Liver (tissue), 9 donors: ENCODE data around the gene MYLK2. TPM values are rescaled to one million over a fixed set of nuclear protein-coding genes. Genes with fewer than 3 reads are reported as not detected.

Experiments
- DNase-seq: peaks from one replicate; pipeline ENCODE4 v3.0.0-alpha.2; 2017; ENCODE audit warnings: low spot score
- H3K27ac ChIP-seq, 2 donors: one replicate each; pipeline ENCODE4 v1.7.0; 2013; ENCODE audit warnings: inconsistent platforms in 2 of 2, low read length in 2 of 2, control low read depth in 1 of 2, low read depth in 1 of 2, mild to moderate bottlenecking in 1 of 2
- H3K27me3 ChIP-seq, 4 donors: one replicate each; pipeline versions ENCODE4 v1.6.1 to v1.7.0; 2013; ENCODE audit warnings: low read length in 3 of 4, inconsistent platforms in 1 of 4, mild to moderate bottlenecking in 1 of 4, moderate library complexity in 1 of 4; ENCODE audit not compliant: control insufficient read depth in 4 of 4, insufficient read depth in 4 of 4
- H3K36me3 ChIP-seq, 4 donors: one replicate each; pipeline versions ENCODE4 v1.6.1 to v1.7.0; 2013; ENCODE audit warnings: low read length in 3 of 4, mild to moderate bottlenecking in 3 of 4, low read depth in 1 of 4, moderate library complexity in 1 of 4; ENCODE audit not compliant: control insufficient read depth in 4 of 4, insufficient read depth in 3 of 4
- H3K4me1 ChIP-seq, 4 donors: one replicate each; pipeline versions ENCODE4 v1.6.1 to v1.7.0; 2013; ENCODE audit warnings: low read length in 3 of 4, mild to moderate bottlenecking in 3 of 4, moderate library complexity in 1 of 4; ENCODE audit not compliant: control insufficient read depth in 4 of 4, insufficient read depth in 4 of 4
- H3K4me3 ChIP-seq, 3 donors: one replicate each; pipeline versions ENCODE4 v1.6.1 to v1.7.0; 2013; ENCODE audit warnings: low read length in 3 of 3, control low read depth in 1 of 3, low read depth in 1 of 3, mild to moderate bottlenecking in 1 of 3
- H3K9ac ChIP-seq, 2 donors: one replicate each; pipeline ENCODE4 v1.7.0; 2013; ENCODE audit warnings: low read length in 2 of 2, mild to moderate bottlenecking in 2 of 2, moderate library complexity in 2 of 2, control low read depth in 1 of 2, low read depth in 1 of 2
- H3K9me3 ChIP-seq, 4 donors: one replicate each; pipeline versions ENCODE4 v1.6.1 to v1.7.0; 2013; ENCODE audit warnings: low read length in 3 of 4; ENCODE audit not compliant: control insufficient read depth in 4 of 4
- EGR1 ChIP-seq, 2 donors: IDR thresholded peaks; 2 replicates each; pipeline ENCODE4 v1.6.1; 2016 to 2018; ENCODE audit warnings: antibody characterized with exemption in 2 of 2, low read depth in 2 of 2
- FOXA1 ChIP-seq: IDR thresholded peaks from 2 replicates; pipeline ENCODE4 v1.6.1; 2016; ENCODE audit warnings: antibody characterized with exemption
- FOXA2 ChIP-seq: IDR thresholded peaks from 2 replicates; pipeline ENCODE4 v1.6.1; 2016; ENCODE audit warnings: antibody characterized with exemption
- GABPA ChIP-seq, 2 donors: IDR thresholded peaks in 1 of 2; conservative IDR thresholded peaks in 1 of 2; 2 replicates each; pipeline ENCODE4 v1.6.1; 2016; ENCODE audit warnings: antibody characterized with exemption in 2 of 2, mild to moderate bottlenecking in 1 of 2, moderate library complexity in 1 of 2
- HNF4A ChIP-seq, 2 donors: conservative IDR thresholded peaks; 2 replicates each; pipeline ENCODE4 v1.6.1; 2016; ENCODE audit warnings: antibody characterized with exemption in 2 of 2, mild to moderate bottlenecking in 2 of 2
- HNF4G ChIP-seq: IDR thresholded peaks from 2 replicates; pipeline ENCODE4 v1.6.1; 2016; ENCODE audit warnings: antibody characterized with exemption
- JUND ChIP-seq, 2 donors: IDR thresholded peaks; 2 replicates each; pipeline ENCODE4 v1.6.1; 2016; ENCODE audit warnings: antibody characterized with exemption in 2 of 2
- MAX ChIP-seq: IDR thresholded peaks from 2 replicates; pipeline ENCODE4 v1.6.1; 2016; ENCODE audit warnings: antibody characterized with exemption
- NR2F2 ChIP-seq: IDR thresholded peaks from 2 replicates; pipeline ENCODE4 v1.6.1; 2016; ENCODE audit warnings: antibody characterized with exemption
- RAD21 ChIP-seq, 2 donors: IDR thresholded peaks; 2 replicates each; pipeline ENCODE4 v1.6.1; 2016; ENCODE audit warnings: antibody characterized with exemption in 2 of 2, mild to moderate bottlenecking in 2 of 2
- RXRA ChIP-seq, 2 donors: IDR thresholded peaks; 2 replicates each; pipeline ENCODE4 v1.6.1; 2017 to 2018; ENCODE audit warnings: antibody characterized with exemption in 2 of 2, mild to moderate bottlenecking in 1 of 2
- SP1 ChIP-seq: IDR thresholded peaks from 2 replicates; pipeline ENCODE4 v1.6.1; 2018; ENCODE audit warnings: antibody characterized with exemption, mild to moderate bottlenecking
- TAF1 ChIP-seq: conservative IDR thresholded peaks from 2 replicates; pipeline ENCODE4 v1.6.1; 2016; ENCODE audit warnings: antibody characterized with exemption, mild to moderate bottlenecking
- YY1 ChIP-seq: IDR thresholded peaks from 2 replicates; pipeline ENCODE4 v1.6.1; 2016; ENCODE audit warnings: antibody characterized with exemption, mild to moderate bottlenecking
- ZBTB33 ChIP-seq: IDR thresholded peaks from 2 replicates; pipeline ENCODE4 v1.6.1; 2016; ENCODE audit warnings: antibody characterized with exemption
- WGBS: extraction: QIAGEN DNeasy Blood & Tissue Kit; methylation state at CpG from one replicate; pipeline ENCODE4 v1.1.7; 2013; 5-methylcytosine and 5-hydroxymethylcytosine counted together
- polyA plus RNA-seq, 2 donors: library from polyadenylated mRNA; stranded (reverse) in 1 of 2; unstranded in 1 of 2; fragments of 200-250 nt in 1 of 2; fragments of >200 nt in 1 of 2; fragmentation: Nextera tagmentation in 1 of 2; extraction: Ambion mirVana in 1 of 2; gene quantifications; one replicate each; pipeline versions ENCODE4 v1.2.1 to v1.2.3, GENCODE V29; 2013 to 2015
- total RNA-seq, 2 donors: library from RNA; depleted of rRNA; stranded (reverse); fragments of >200 nt; gene quantifications; one replicate each; pipeline ENCODE4 v1.2.3, GENCODE V29; 2014
- TF ChIP-seq, protein P1 (sequence below): IDR thresholded peaks from 2 replicates; pipeline ENCODE4 v1.6.1; 2016; ENCODE audit warnings: antibody characterized with exemption
- TF ChIP-seq, protein P2 (sequence below): IDR thresholded peaks from 2 replicates; pipeline ENCODE4 v1.6.1; 2016; ENCODE audit warnings: antibody characterized with exemption, mild to moderate bottlenecking
- TF ChIP-seq, protein P3 (sequence below): fragments of 150-350 bp; IDR thresholded peaks from 2 replicates; pipeline ENCODE4 v1.5.1; 2017; ENCODE audit warnings: improper control_type of control experiment, low read depth, low read length; ENCODE audit not compliant: missing input control
- donor health status: healthy.
- donor health status: healthy.
- donor health status: healthy.
- donor health status: healthy.
- donor health status: healthy.

MYLK2 gene
- total and polyA plus RNA-seq, 4 donors = 0.08 to 0.19 TPM; not detected in 2

GRCh38 chr20:31816221-31816620 is 2.9 kb upstream of the MYLK2 start:
- H3K36me3 ChIP-seq = no peaks in the 10 kb centered on the region
- DNase-seq = no peak
- WGBS = 94% methylated on average over 5 of the region's 5 CpGs
- TF ChIP-seq TAF1 (no peak), HNF4A (conservative IDR thresholded peaks at IDR 0.05) (no peak), HNF4G (no peak), ZBTB33 (no peak), SP1 (no peak), FOXA2 (no peak)
- no peaks in the 10 kb centered on the region for H3K27me3 ChIP-seq
- H3K9me3 ChIP-seq = no peaks in the 10 kb centered on the region
- H3K9ac ChIP-seq = no peak overlapping the region
- H3K27ac ChIP-seq = no peak overlapping the region
- no peak overlapping the region for H3K4me3 ChIP-seq
- no peaks in the 10 kb centered on the region for H3K4me1 ChIP-seq

GRCh38 chr20:31817461-31817860 is 1.7 kb upstream of the MYLK2 start:
- Histone ChIP-seq H3K4me1 (peaks cover 0 to 3% (median under 1%) of the 10 kb centered on the region in 4 donors), H3K9ac (no peak overlapping the region), H3K4me3 (no peak overlapping the region), H3K36me3 (no peaks in the 10 kb centered on the region), H3K9me3 (no peaks in the 10 kb centered on the region), H3K27me3 (no peaks in the 10 kb centered on the region), H3K27ac (no peak overlapping the region)
- 94% methylated on average over 5 of the region's 5 CpGs for WGBS
- DNase-seq = no peak
- TF ChIP-seq FOXA1 = no peak
- TF ChIP-seq TAF1 = no peak
- no peak for TF ChIP-seq JUND (IDR thresholded peaks at IDR 0.05)
- TF ChIP-seq, protein P1, sequence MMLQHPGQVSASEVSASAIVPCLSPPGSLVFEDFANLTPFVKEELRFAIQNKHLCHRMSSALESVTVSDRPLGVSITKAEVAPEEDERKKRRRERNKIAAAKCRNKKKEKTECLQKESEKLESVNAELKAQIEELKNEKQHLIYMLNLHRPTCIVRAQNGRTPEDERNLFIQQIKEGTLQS = no peak
- no peak for TF ChIP-seq YY1
- TF ChIP-seq SP1 = no peak
- TF ChIP-seq GABPA (IDR thresholded peaks at IDR 0.05 in 1 of 2, conservative IDR thresholded peaks at IDR 0.05 in 1 of 2) = no peak
- no peak for TF ChIP-seq HNF4G
- TF ChIP-seq MAX = no peak
- no peak for TF ChIP-seq NR2F2
- TF ChIP-seq ZBTB33 = no peak
- no peak for TF ChIP-seq RAD21 (IDR thresholded peaks at IDR 0.05)
- TF ChIP-seq RXRA (IDR thresholded peaks at IDR 0.05) = no peak
- no peak for TF ChIP-seq FOXA2
- TF ChIP-seq, protein P2, sequence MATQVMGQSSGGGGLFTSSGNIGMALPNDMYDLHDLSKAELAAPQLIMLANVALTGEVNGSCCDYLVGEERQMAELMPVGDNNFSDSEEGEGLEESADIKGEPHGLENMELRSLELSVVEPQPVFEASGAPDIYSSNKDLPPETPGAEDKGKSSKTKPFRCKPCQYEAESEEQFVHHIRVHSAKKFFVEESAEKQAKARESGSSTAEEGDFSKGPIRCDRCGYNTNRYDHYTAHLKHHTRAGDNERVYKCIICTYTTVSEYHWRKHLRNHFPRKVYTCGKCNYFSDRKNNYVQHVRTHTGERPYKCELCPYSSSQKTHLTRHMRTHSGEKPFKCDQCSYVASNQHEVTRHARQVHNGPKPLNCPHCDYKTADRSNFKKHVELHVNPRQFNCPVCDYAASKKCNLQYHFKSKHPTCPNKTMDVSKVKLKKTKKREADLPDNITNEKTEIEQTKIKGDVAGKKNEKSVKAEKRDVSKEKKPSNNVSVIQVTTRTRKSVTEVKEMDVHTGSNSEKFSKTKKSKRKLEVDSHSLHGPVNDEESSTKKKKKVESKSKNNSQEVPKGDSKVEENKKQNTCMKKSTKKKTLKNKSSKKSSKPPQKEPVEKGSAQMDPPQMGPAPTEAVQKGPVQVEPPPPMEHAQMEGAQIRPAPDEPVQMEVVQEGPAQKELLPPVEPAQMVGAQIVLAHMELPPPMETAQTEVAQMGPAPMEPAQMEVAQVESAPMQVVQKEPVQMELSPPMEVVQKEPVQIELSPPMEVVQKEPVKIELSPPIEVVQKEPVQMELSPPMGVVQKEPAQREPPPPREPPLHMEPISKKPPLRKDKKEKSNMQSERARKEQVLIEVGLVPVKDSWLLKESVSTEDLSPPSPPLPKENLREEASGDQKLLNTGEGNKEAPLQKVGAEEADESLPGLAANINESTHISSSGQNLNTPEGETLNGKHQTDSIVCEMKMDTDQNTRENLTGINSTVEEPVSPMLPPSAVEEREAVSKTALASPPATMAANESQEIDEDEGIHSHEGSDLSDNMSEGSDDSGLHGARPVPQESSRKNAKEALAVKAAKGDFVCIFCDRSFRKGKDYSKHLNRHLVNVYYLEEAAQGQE = no peak
- TF ChIP-seq, protein P3, sequence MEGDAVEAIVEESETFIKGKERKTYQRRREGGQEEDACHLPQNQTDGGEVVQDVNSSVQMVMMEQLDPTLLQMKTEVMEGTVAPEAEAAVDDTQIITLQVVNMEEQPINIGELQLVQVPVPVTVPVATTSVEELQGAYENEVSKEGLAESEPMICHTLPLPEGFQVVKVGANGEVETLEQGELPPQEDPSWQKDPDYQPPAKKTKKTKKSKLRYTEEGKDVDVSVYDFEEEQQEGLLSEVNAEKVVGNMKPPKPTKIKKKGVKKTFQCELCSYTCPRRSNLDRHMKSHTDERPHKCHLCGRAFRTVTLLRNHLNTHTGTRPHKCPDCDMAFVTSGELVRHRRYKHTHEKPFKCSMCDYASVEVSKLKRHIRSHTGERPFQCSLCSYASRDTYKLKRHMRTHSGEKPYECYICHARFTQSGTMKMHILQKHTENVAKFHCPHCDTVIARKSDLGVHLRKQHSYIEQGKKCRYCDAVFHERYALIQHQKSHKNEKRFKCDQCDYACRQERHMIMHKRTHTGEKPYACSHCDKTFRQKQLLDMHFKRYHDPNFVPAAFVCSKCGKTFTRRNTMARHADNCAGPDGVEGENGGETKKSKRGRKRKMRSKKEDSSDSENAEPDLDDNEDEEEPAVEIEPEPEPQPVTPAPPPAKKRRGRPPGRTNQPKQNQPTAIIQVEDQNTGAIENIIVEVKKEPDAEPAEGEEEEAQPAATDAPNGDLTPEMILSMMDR = no peak
- TF ChIP-seq HNF4A (conservative IDR thresholded peaks at IDR 0.05) = no peak
- no peak for TF ChIP-seq EGR1 (IDR thresholded peaks at IDR 0.05; ENCODE audit: low read depth in 2 of 2)
